Measurements from ENCODE around the gene NAV3.
"Not testable (repeated sequence)": the region's sequence is repeated elsewhere in the genome, so short reads cannot be mapped to it uniquely, and the experiment has no call there.

NAV3 gene

GRCh38 chr12:78248321-78248720 lies 417.6 kb downstream of the NAV3 start:
- Mint-ChIP-seq H3K36me3 (ENCODE audit: low read depth) (no peaks in the 10 kb centered on the region), H3K9me3 (peaks cover 8% of the 10 kb centered on the region), H3K27ac (no peak overlapping the region), H3K27me3 (no peaks in the 10 kb centered on the region), H3K4me1 (ENCODE audit: low read depth) (no peaks in the 10 kb centered on the region), H3K4me3 (no peak overlapping the region)

- H3K4me3 Mint-ChIP-seq = no peak overlapping the region
- H3K27ac Mint-ChIP-seq = no peak overlapping the region
- no peaks in the 10 kb centered on the region for H3K36me3 Mint-ChIP-seq (ENCODE audit: low read depth)
- no peaks in the 10 kb centered on the region for H3K4me1 Mint-ChIP-seq (ENCODE audit: low read depth)
- peaks cover 4% of the 10 kb centered on the region for H3K9me3 Mint-ChIP-seq
- H3K27me3 Mint-ChIP-seq = no peaks in the 10 kb centered on the region
These were observed 418.9 kb downstream of the NAV3 start for GRCh38 chr12:78249578-78249977.

GRCh38 chr12:78257662-78258061 lies 427.0 kb downstream of the NAV3 start:
- H3K27me3 Mint-ChIP-seq; H3K4me3 Mint-ChIP-seq; H3K36me3 Mint-ChIP-seq (ENCODE audit: low read depth); H3K4me1 Mint-ChIP-seq (ENCODE audit: low read depth); H3K27ac Mint-ChIP-seq: not testable (repeated sequence)
- H3K9me3 Mint-ChIP-seq = peaks cover 14% of the 10 kb centered on the region

- no peaks in the 10 kb centered on the region for H3K27me3 Mint-ChIP-seq
- no peak overlapping the region for H3K4me3 Mint-ChIP-seq
- H3K9me3 Mint-ChIP-seq = peaks cover 14% of the 10 kb centered on the region
- H3K27ac Mint-ChIP-seq = no peak overlapping the region
- H3K36me3 Mint-ChIP-seq (ENCODE audit: low read depth) = no peaks in the 10 kb centered on the region
- no peaks in the 10 kb centered on the region for H3K4me1 Mint-ChIP-seq (ENCODE audit: low read depth)
These were observed 430.3 kb downstream of the NAV3 start for GRCh38 chr12:78260976-78261375.

GRCh38 chr12:78261901-78262300 lies 431.2 kb downstream of the NAV3 start:
- no peaks in the 10 kb centered on the region for H3K27me3 Mint-ChIP-seq
- H3K36me3 Mint-ChIP-seq (ENCODE audit: low read depth) = no peaks in the 10 kb centered on the region
- peaks cover 9% of the 10 kb centered on the region for H3K9me3 Mint-ChIP-seq
- no peak overlapping the region for H3K27ac Mint-ChIP-seq
- no peak overlapping the region for H3K4me3 Mint-ChIP-seq
- H3K4me1 Mint-ChIP-seq (ENCODE audit: low read depth) = no peaks in the 10 kb centered on the region

Measured in stimulated activated naive CD8-positive, alpha-beta T cell treated with anti-CD3 and anti-CD28 coated beads, Interleukin-15, Interleukin-2, amounts not matched to agents 100 ng/mL and 50 ng/mL, for 24 hours (primary cell).